Mucosa of rectum (tissue), 2 donors: ENCODE measurements around the gene HES3.
A peak's percentile ranks its signal among the peaks of the same experiment; 100 is the strongest.

ENCODE experiments used
- H3K27ac ChIP-seq, 2 donors: one replicate each; pipeline ENCODE4 v1.7.0; 2013; ENCODE audit warnings: inconsistent platforms in 2 of 2, low read depth in 2 of 2, low read length in 2 of 2
- H3K27me3 ChIP-seq, 2 donors: one replicate each; pipeline ENCODE4 v1.7.0; 2013; ENCODE audit warnings: low read length in 2 of 2; ENCODE audit not compliant: control insufficient read depth in 2 of 2, insufficient read depth in 2 of 2
- H3K36me3 ChIP-seq, 2 donors: one replicate each; pipeline ENCODE4 v1.7.0; 2013; ENCODE audit warnings: low read length in 2 of 2; ENCODE audit not compliant: control insufficient read depth in 2 of 2, insufficient read depth in 2 of 2
- H3K4me1 ChIP-seq, 2 donors: one replicate each; pipeline ENCODE4 v1.7.0; 2013; ENCODE audit warnings: low read length in 2 of 2, mild to moderate bottlenecking in 1 of 2; ENCODE audit not compliant: control insufficient read depth in 2 of 2, insufficient read depth in 2 of 2
- H3K4me3 ChIP-seq, 2 donors: one replicate each; pipeline ENCODE4 v1.7.0; 2013; ENCODE audit warnings: low read length in 2 of 2
- H3K9ac ChIP-seq, 2 donors: one replicate each; pipeline ENCODE4 v1.7.0; 2013; ENCODE audit warnings: low read length in 2 of 2, low read depth in 1 of 2, mild to moderate bottlenecking in 1 of 2
- H3K9me3 ChIP-seq, 2 donors: one replicate each; pipeline ENCODE4 v1.7.0; 2013; ENCODE audit warnings: low read length in 2 of 2; ENCODE audit not compliant: control insufficient read depth in 2 of 2
- donor health status: healthy.
- donor health status: Normal muscosa, but diverticular disease.

HES3 gene

GRCh38 chr1:6276811-6277555 is 33.0 kb downstream of the HES3 start:
- no peaks in the 10 kb centered on the region for H3K27me3 ChIP-seq
- H3K27ac ChIP-seq, result peak overlapping the region; percentile 52 to 66
- H3K4me1 ChIP-seq, result peaks cover 10 to 34% of the 10 kb centered on the region in 2 donors
- peaks cover 2% of the 10 kb centered on the region in 2 donors for H3K36me3 ChIP-seq
- no peak overlapping the region for H3K4me3 ChIP-seq
- no peak overlapping the region for H3K9ac ChIP-seq
- no peaks in the 10 kb centered on the region for H3K9me3 ChIP-seq

- Histone ChIP-seq H3K9me3 (no peaks in the 10 kb centered on the region), H3K27ac (peak overlapping the region in 1 of 2 donors; percentile 23), H3K27me3 (no peaks in the 10 kb centered on the region), H3K9ac (peak overlapping the region in 1 of 2 donors; percentile 6), H3K4me3 (no peak overlapping the region), H3K4me1 (peaks cover 14 to 37% of the 10 kb centered on the region in 2 donors), H3K36me3 (peaks cover 2% of the 10 kb centered on the region in 2 donors)
These were observed 34.3 kb downstream of the HES3 start for GRCh38 chr1:6278263-6278662.

- no peaks in the 10 kb centered on the region for H3K9me3 ChIP-seq
- no peak overlapping the region for H3K27ac ChIP-seq
- peaks cover 14 to 37% of the 10 kb centered on the region in 2 donors for H3K4me1 ChIP-seq
- no peaks in the 10 kb centered on the region for H3K27me3 ChIP-seq
- peaks cover 0 to 2% of the 10 kb centered on the region in 2 donors for H3K36me3 ChIP-seq
- H3K9ac ChIP-seq, result no peak overlapping the region
- no peak overlapping the region for H3K4me3 ChIP-seq
These were observed 35.1 kb downstream of the HES3 start for GRCh38 chr1:6279066-6279465.

GRCh38 chr1:6279613-6280383 is 35.8 kb downstream of the HES3 start:
- Histone ChIP-seq H3K9ac (no peak overlapping the region), H3K27ac (no peak overlapping the region), H3K4me1 (peaks cover 14 to 37% of the 10 kb centered on the region in 2 donors), H3K4me3 (no peak overlapping the region), H3K36me3 (peaks cover 0 to 2% of the 10 kb centered on the region in 2 donors), H3K27me3 (no peaks in the 10 kb centered on the region), H3K9me3 (no peaks in the 10 kb centered on the region)

GRCh38 chr1:6280761-6281451 is 36.9 kb downstream of the HES3 start:
- peak overlapping the region in 1 of 2 donors; percentile 70 for H3K27ac ChIP-seq
- H3K27me3 ChIP-seq, result no peaks in the 10 kb centered on the region
- peaks cover 14 to 36% of the 10 kb centered on the region in 2 donors for H3K4me1 ChIP-seq

GRCh38 chr1:6281511-6282402 is 37.8 kb downstream of the HES3 start:
- Histone ChIP-seq H3K27me3 (no peaks in the 10 kb centered on the region), H3K4me3 (peak overlapping the region in 1 of 2 donors; percentile 7), H3K36me3 (peaks cover 0 to 2% of the 10 kb centered on the region in 2 donors), H3K9me3 (no peaks in the 10 kb centered on the region), H3K27ac (peak overlapping the region; percentile 32 to 70), H3K9ac (peak overlapping the region in 1 of 2 donors; percentile 9), H3K4me1 (peaks cover 10 to 27% of the 10 kb centered on the region in 2 donors)

More at GRCh38 chr1:6280761-6281451, 36.9 kb downstream of the HES3 start:
- H3K9me3 ChIP-seq, result no peaks in the 10 kb centered on the region
- no peak overlapping the region for H3K9ac ChIP-seq
- H3K36me3 ChIP-seq, result peaks cover 0 to 2% of the 10 kb centered on the region in 2 donors
- H3K4me3 ChIP-seq, result no peak overlapping the region

GRCh38 chr1:6282577-6283270 is 38.7 kb downstream of the HES3 start:
- Histone ChIP-seq H3K9me3 (no peaks in the 10 kb centered on the region), H3K27me3 (no peaks in the 10 kb centered on the region), H3K36me3 (peaks cover 0 to 4% of the 10 kb centered on the region in 2 donors), H3K27ac (peak overlapping the region in 1 of 2 donors; percentile 40), H3K4me3 (no peak overlapping the region), H3K9ac (no peak overlapping the region), H3K4me1 (peaks cover 9 to 18% of the 10 kb centered on the region in 2 donors)

- Histone ChIP-seq H3K4me3 (no peak overlapping the region), H3K9me3 (no peaks in the 10 kb centered on the region), H3K4me1 (peaks cover 11 to 20% of the 10 kb centered on the region in 2 donors), H3K36me3 (peaks cover 0 to 2% of the 10 kb centered on the region in 2 donors), H3K27me3 (no peaks in the 10 kb centered on the region), H3K27ac (no peak overlapping the region), H3K9ac (no peak overlapping the region)
These were observed 41.4 kb downstream of the HES3 start for GRCh38 chr1:6285336-6285735.

GRCh38 chr1:6286266-6286665 is 42.3 kb downstream of the HES3 start:
- Histone ChIP-seq H3K9ac (no peak overlapping the region), H3K4me1 (peaks cover 10 to 20% of the 10 kb centered on the region in 2 donors), H3K4me3 (no peak overlapping the region)

More at GRCh38 chr1:6286266-6286665, 42.3 kb downstream of the HES3 start:
- no peaks in the 10 kb centered on the region for H3K9me3 ChIP-seq
- H3K27me3 ChIP-seq, result no peaks in the 10 kb centered on the region
- H3K27ac ChIP-seq, result no peak overlapping the region
- H3K36me3 ChIP-seq, result peaks cover 2% of the 10 kb centered on the region in 2 donors
